ENCODE measurements around the gene KRTAP19-1. TPM values are rescaled to one million over a fixed set of nuclear protein-coding genes. Genes with fewer than 3 reads are reported as not detected.

Gene KRTAP19-1
- not detected in 2 replicates for total RNA-seq

DNA sequence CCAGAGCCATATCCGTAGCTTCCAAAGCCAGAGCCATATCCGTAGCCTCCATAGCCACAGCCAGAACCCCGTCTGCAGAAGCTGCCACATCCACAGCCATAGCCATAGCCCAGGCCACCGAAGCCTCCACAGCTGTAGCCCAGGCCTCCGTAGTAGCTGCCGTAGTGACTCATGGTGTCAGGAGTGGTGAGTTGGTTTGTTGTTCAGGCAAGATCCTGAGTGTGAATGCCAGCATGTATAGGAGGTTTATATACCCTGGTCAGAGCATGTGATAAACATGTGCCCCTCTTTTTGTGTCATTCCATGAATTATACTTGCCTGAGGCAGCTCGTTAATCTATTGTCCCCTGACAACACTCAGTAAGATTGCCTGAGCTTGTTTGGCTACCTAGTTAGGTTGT, at the start of gene KRTAP19-1:
TSS of gene KRTAP19-1 (minus strand) at position 223 of the 400 bp plus-strand sequence. CDS start at position 173, 50 bp downstream.

DNA sequence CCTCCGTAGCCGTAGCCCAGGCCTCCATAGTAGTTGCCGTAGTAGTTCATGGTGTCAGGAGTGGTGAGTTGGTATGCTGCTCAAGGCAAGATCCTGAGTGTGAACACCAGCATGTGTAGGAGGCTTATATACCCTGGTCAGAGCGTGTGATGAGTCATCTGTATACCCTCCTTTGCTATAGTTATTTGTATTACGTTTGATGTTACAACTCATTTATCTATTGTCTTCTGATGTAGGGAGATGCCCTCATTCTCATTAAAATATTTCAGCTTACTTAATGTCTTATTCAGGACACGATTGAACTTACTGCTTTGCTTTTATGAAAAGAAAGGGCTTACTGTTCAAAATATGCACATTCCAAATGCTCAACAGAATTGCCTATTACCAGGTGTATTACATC, 21.9 kb upstream of the KRTAP19-1 start, which contains the start of gene KRTAP19-5:
TSS of gene KRTAP19-5 (minus strand) at position 101 of the 400 bp plus-strand sequence. CDS start at position 50, 51 bp downstream.

GRCh38 chr21:30497065-30497464, 16.9 kb upstream of the KRTAP19-1 start, which contains the start of gene KRTAP19-4:
Gene KRTAP19-4, minus strand, starts transcription at chr21:30497165. Its CDS starts 55 bp downstream, at chr21:30497110.

GRCh38 chr21:30491963-30492428, 11.8 kb upstream of the KRTAP19-1 start, which contains the start of gene KRTAP19-3:
Gene KRTAP19-3, minus strand, starts transcription at chr21:30492013. Its CDS starts 56 bp downstream, at chr21:30491957.

GRCh38 chr21:30487336-30487735, 7.2 kb upstream of the KRTAP19-1 start, which contains the start of gene KRTAP19-2:
Gene KRTAP19-2, minus strand, starts transcription at chr21:30487436. Its CDS starts 88 bp downstream, at chr21:30487348.

DNA sequence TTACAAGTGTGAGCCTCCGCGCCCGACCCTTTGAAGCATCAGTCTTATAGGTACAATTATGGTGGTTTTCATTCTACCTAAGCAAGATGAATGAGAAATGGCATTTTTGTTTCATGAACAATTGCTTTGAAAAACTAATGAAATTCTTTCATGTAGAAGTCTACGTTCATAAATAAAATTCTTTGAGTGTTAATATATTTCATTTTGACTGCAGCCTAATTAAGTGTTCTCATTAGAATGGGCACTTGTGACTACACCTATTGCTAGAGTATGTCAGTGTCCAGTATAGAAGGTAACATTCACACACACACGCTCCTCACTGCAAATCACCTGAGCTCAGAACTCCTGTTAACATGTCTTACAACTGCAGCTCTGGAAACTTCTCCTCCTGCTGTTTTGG, 40.2 kb downstream of the KRTAP19-1 start, which contains the start of gene KRTAP15-1:
TSS of gene KRTAP15-1 (plus strand) at position 301 of the 400 bp plus-strand sequence. CDS start at position 354, 53 bp downstream.

GRCh38 chr21:30430170-30430655, 50.0 kb downstream of the KRTAP19-1 start, which contains the start of gene KRTAP13-4:
Gene KRTAP13-4, plus strand, starts transcription at chr21:30430220. Its CDS starts 56 bp downstream, at chr21:30430276.

Other genes starting within 250 kb of the KRTAP19-1 start
- gene KRTAP24-1, start 197.4 kb downstream of the KRTAP19-1 start, total RNA-seq, result not detected in 2 replicates
- not detected in 2 replicates for gene KRTAP25-1, start 190.9 kb downstream of the KRTAP19-1 start, total RNA-seq
- not detected in 2 replicates for gene KRTAP26-1, start 160.1 kb downstream of the KRTAP19-1 start, total RNA-seq
- gene KRTAP27-1, start 142.7 kb downstream of the KRTAP19-1 start, total RNA-seq, result not detected in 2 replicates
- not detected in 2 replicates for gene KRTAP23-1, start 131.8 kb downstream of the KRTAP19-1 start, total RNA-seq
- gene KRTAP13-2, start 108.1 kb downstream of the KRTAP19-1 start, total RNA-seq, result not detected in 2 replicates
- not detected in 2 replicates for gene KRTAP13-1, start 84.3 kb downstream of the KRTAP19-1 start, total RNA-seq
- gene KRTAP13-3, start 54.4 kb downstream of the KRTAP19-1 start, total RNA-seq, result not detected in 2 replicates
- not detected in 2 replicates for gene KRTAP13-4, start 50.1 kb downstream of the KRTAP19-1 start, total RNA-seq
- gene KRTAP15-1, start 40.1 kb downstream of the KRTAP19-1 start, total RNA-seq, result not detected in 2 replicates
- gene KRTAP19-2, start 7.1 kb upstream of the KRTAP19-1 start, total RNA-seq, result not detected in 2 replicates
- not detected in 2 replicates for gene KRTAP19-3, start 11.6 kb upstream of the KRTAP19-1 start, total RNA-seq
- not detected in 2 replicates for gene KRTAP19-4, start 16.8 kb upstream of the KRTAP19-1 start, total RNA-seq
- not detected in 2 replicates for gene KRTAP19-5, start 21.8 kb upstream of the KRTAP19-1 start, total RNA-seq
- gene KRTAP19-6, start 61.5 kb upstream of the KRTAP19-1 start, total RNA-seq, result not detected in 2 replicates
- not detected in 2 replicates for gene KRTAP19-7, start 80.9 kb upstream of the KRTAP19-1 start, total RNA-seq
- gene KRTAP22-2, start 110.0 kb upstream of the KRTAP19-1 start, total RNA-seq, result not detected in 2 replicates
- gene KRTAP6-3, start 112.1 kb upstream of the KRTAP19-1 start, total RNA-seq, result not detected in 2 replicates
- not detected in 2 replicates for gene KRTAP6-2, start 118.5 kb upstream of the KRTAP19-1 start, total RNA-seq
- not detected in 2 replicates for gene KRTAP22-1, start 120.7 kb upstream of the KRTAP19-1 start, total RNA-seq
- not detected in 2 replicates for gene KRTAP6-1, start 133.6 kb upstream of the KRTAP19-1 start, total RNA-seq
- not detected in 2 replicates for gene KRTAP20-1, start 136.1 kb upstream of the KRTAP19-1 start, total RNA-seq
- gene KRTAP20-4, start 140.3 kb upstream of the KRTAP19-1 start, total RNA-seq, result not detected in 2 replicates
- not detected in 2 replicates for gene KRTAP20-2, start 154.8 kb upstream of the KRTAP19-1 start, total RNA-seq
- gene KRTAP20-3, start 162.5 kb upstream of the KRTAP19-1 start, total RNA-seq, result not detected in 2 replicates
- not detected in 2 replicates for gene KRTAP21-3, start 238.4 kb upstream of the KRTAP19-1 start, total RNA-seq

Data from cardiac atrium fibroblast (primary cell).